A549 (cell line): ENCODE measurements around the gene FAF1.

Source experiments
- CTCF ChIP-seq: fragments of >200 bp; sonication (Bioruptor Twin); formaldehyde crosslinking; IDR thresholded peaks from 3 replicates; pipeline ENCODE4 v1.5.1; 2016
- EP300 ChIP-seq, 2 experiments: fragments of >200 bp; sonication (Bioruptor Twin); formaldehyde crosslinking; IDR thresholded peaks; 2 replicates in 1 of 2; 3 replicates in 1 of 2; pipeline ENCODE4 v1.6.1; 2016 to 2017
- HES2 ChIP-seq: fragments of >200 bp; sonication (Bioruptor Twin); formaldehyde crosslinking; IDR thresholded peaks from 2 replicates; pipeline ENCODE4 v1.6.1; 2016
- KDM1A ChIP-seq: fragments of 200-600 bp; sonication (generic); IDR thresholded peaks from 2 replicates; pipeline ENCODE4 v1.6.1; 2016; ENCODE audit warnings: low read depth, mild to moderate bottlenecking
- MYC ChIP-seq: IDR thresholded peaks from 2 replicates; pipeline ENCODE4 v1.6.1; 2012; ENCODE audit warnings: mild to moderate bottlenecking, inconsistent platforms, low read length, improper control_type of control experiment, borderline replicate concordance
- PBX3 ChIP-seq: IDR thresholded peaks from 2 replicates; pipeline ENCODE4 v1.6.1; 2012
- RAD21 ChIP-seq, 2 experiments: fragments of >200 bp in 1 of 2; sonication (Bioruptor Twin) in 1 of 2; formaldehyde crosslinking in 1 of 2; IDR thresholded peaks in 1 of 2; conservative IDR thresholded peaks in 1 of 2; 2 replicates in 1 of 2; 3 replicates in 1 of 2; pipeline ENCODE4 v1.6.1; 2012 to 2018; ENCODE audit warnings: inconsistent platforms in 1 of 2
- RFX5 ChIP-seq: fragments of 450-650 bp; IDR thresholded peaks from 2 replicates; pipeline ENCODE4 v1.7.1; 2014; ENCODE audit warnings: antibody characterized with exemption, mild to moderate bottlenecking, moderate library complexity
- USF2 ChIP-seq: fragments of 450-650 bp; IDR thresholded peaks from 2 replicates; pipeline ENCODE4 v1.6.1; 2014; ENCODE audit warnings: antibody characterized with exemption

- TF ChIP-seq PBX3 (no peak), CTCF (no peak), EP300 (IDR thresholded peaks at IDR 0.05) (no peak), USF2 (no peak), RFX5 (no peak), MYC (no peak), RAD21 (conservative IDR thresholded peaks at IDR 0.05 in 1 of 2, IDR thresholded peaks at IDR 0.05 in 1 of 2) (no peak), HES2 (no peak), KDM1A (no peak)
Measured at GRCh38 chr1:50659107-50659662, 300.9 kb downstream of the FAF1 start.
